Measurements from ENCODE around the gene EDEM2.
"Not testable (repeated sequence)": the region's sequence is repeated elsewhere in the genome, so short reads cannot be mapped to it uniquely, and the experiment has no call there.

The EDEM2 gene

GRCh38 chr20:35156978-35157377 is 9.8 kb upstream of the EDEM2 start:
- TF ChIP-seq, protein P1, sequence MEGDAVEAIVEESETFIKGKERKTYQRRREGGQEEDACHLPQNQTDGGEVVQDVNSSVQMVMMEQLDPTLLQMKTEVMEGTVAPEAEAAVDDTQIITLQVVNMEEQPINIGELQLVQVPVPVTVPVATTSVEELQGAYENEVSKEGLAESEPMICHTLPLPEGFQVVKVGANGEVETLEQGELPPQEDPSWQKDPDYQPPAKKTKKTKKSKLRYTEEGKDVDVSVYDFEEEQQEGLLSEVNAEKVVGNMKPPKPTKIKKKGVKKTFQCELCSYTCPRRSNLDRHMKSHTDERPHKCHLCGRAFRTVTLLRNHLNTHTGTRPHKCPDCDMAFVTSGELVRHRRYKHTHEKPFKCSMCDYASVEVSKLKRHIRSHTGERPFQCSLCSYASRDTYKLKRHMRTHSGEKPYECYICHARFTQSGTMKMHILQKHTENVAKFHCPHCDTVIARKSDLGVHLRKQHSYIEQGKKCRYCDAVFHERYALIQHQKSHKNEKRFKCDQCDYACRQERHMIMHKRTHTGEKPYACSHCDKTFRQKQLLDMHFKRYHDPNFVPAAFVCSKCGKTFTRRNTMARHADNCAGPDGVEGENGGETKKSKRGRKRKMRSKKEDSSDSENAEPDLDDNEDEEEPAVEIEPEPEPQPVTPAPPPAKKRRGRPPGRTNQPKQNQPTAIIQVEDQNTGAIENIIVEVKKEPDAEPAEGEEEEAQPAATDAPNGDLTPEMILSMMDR (IDR thresholded peaks at IDR 0.05; ENCODE audit: insufficient read depth, low read length, missing control alignments), result no peak
- no peak for DNase-seq (ENCODE audit: low read depth, low spot score)
- ChIA-PET CTCF (interaction anchor here (1.0 to 1.3 kb wide), 2 partner anchors 10 to 12 kb away, joined by 3 read pairs; partner anchors contain the start of gene EDEM2), POLR2A (no interaction called here)
- H3K4me3 ChIP-seq (ENCODE audit: low read depth, low read length), result no peak overlapping the region

DNA sequence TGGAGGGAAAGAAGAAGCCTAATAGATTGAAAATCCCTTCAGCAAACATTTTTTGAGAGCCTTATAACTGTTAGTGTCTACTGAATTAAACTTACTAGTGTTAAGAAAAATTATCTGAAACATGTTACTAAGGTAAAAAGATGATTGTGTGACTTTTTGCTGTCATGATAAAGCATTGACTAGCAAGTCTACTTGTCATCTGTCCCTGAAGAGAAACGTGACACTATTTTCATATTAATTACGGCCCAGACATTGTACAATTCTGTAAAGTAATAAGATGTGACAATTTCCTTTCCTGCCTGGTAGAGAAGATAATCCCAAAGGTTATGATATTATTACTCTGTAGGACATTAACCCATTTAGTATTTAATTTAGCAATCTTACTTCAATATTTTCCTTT is 8.8 kb upstream of the EDEM2 start:
- TF ChIP-seq, protein P1 (IDR thresholded peaks at IDR 0.05; ENCODE audit: insufficient read depth, low read length, missing control alignments), result no peak
- ChIA-PET CTCF (no interaction called here), POLR2A (no interaction called here)

GRCh38 chr20:35151736-35152135 is 4.6 kb upstream of the EDEM2 start:
- no peak overlapping the region for H3K4me3 ChIP-seq (ENCODE audit: low read depth, low read length)
- TF ChIP-seq, protein P1 (IDR thresholded peaks at IDR 0.05; ENCODE audit: insufficient read depth, low read length, missing control alignments), result no peak
- CTCF ChIA-PET, result no interaction called here
- no peak for DNase-seq (ENCODE audit: low read depth, low spot score)
- POLR2A ChIA-PET, result no interaction called here

More for the DNA sequence above, 8.8 kb upstream of the EDEM2 start:
- H3K4me3 ChIP-seq (ENCODE audit: low read depth, low read length), result no peak overlapping the region
- DNase-seq (ENCODE audit: low read depth, low spot score), result no peak

DNA sequence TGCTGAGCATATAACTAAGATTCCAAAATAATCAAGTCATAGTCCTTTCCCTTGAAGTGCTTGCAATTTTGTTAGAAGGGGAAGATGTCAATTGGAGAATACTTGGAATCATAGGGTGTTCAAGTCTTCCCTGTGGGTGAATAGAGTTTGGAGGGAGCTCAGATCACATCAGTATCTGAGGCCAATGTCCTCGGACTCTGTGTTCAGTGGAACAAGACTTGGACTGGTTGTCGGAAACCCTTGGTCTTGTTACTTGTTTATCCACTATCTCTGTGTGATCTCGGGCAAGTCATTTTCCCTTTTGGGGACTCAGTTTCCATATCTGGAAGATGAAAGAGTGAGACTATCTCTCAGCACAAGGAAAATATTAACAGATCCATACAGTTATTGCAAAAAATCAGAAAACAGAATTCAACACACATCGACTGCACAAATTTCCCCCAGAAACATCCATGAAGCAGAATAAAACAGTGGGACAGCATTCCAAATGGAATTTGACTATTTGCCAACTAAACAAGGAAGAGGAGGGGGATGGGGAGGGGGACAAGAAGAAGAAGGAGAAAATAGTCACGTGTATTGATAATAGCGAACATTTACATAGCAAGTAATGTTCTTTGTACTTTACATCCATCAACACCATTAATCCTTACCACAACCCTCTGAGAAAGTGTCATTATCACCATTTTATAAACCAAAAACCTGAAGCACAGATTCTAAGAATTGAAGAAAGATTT is 3.9 kb upstream of the EDEM2 start:
- ChIA-PET CTCF (no interaction called here), POLR2A (no interaction called here)
- no peak overlapping the region for H3K4me3 ChIP-seq (ENCODE audit: low read depth, low read length)
- TF ChIP-seq, protein P1 (IDR thresholded peaks at IDR 0.05; ENCODE audit: insufficient read depth, low read length, missing control alignments), result no peak
- DNase-seq (ENCODE audit: low read depth, low spot score), result no peak

GRCh38 chr20:35147575-35148071 is 487 bp upstream of the EDEM2 start:
- CTCF ChIA-PET, result interaction anchor here (0.7 to 11.9 kb wide), 19 partner anchors 10 to 316 kb away, joined by 3 to 271 read pairs (median 5); partner anchors contain the start of genes CEP250 and MMP24OS
- H3K4me3 ChIP-seq (ENCODE audit: low read depth, low read length), result peak overlapping the region; percentile 95
- not testable (repeated sequence) for DNase-seq (ENCODE audit: low read depth, low spot score)
- POLR2A ChIA-PET, result interaction anchor here (0.6 to 1.6 kb wide), 6 partner anchors 36 to 136 kb away, joined by 3 to 5 read pairs (median 3); no protein-coding TSS in a partner anchor

DNA sequence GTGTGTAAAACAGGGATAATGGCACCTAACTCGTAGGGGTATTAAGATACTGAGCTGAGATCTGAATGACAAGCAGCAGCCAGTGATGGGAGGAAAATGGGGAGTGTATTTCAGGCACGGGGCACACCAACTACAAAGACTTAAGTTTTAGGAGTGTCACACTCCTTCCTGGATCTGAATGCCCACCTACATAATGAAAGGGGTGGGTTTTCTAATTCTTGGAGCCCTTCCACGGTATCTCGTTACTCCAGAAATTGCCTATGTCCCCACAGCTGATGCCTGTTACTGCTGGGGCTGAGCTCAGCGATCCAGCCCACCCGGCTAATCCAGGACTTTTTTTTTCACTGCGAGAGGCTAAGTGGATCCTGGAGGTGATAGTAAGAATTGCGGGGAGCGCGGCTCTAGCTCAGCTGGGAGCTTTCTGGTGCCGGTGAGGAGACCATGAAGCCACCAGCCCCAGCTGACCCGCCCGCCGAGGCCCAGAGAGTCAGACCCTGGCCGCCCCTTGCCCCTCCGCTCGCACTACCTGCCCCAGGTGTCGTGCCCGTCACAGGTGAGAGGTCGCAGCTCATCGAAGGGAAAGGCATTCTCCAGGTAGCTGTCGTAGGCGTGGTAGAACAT is 727 bp downstream of the EDEM2 start:
- DNase-seq (ENCODE audit: low read depth, low spot score), result no peak
- CTCF ChIA-PET, result interaction anchor here (0.8 to 11.9 kb wide), 25 partner anchors 8 to 317 kb away, joined by 3 to 271 read pairs (median 5); partner anchors contain the start of genes CEP250, GDF5 and MMP24OS
- TF ChIP-seq, protein P1 (IDR thresholded peaks at IDR 0.05; ENCODE audit: insufficient read depth, low read length, missing control alignments), result no peak
- peak overlapping the region; percentile 95 for H3K4me3 ChIP-seq (ENCODE audit: low read depth, low read length)
- POLR2A ChIA-PET, result interaction anchor here (0.5 to 1.6 kb wide), 5 partner anchors 51 to 293 kb away, joined by 3 to 5 read pairs (median 3); no protein-coding TSS in a partner anchor
